Kidney (tissue), 14 donors: ENCODE results near the gene RPS6KA2. TPM values are rescaled to one million over a fixed set of nuclear protein-coding genes. Genes with fewer than 3 reads are reported as not detected.
A peak's percentile ranks its signal among the peaks of the same experiment; 100 is the strongest.

Experiments used
- DNase-seq, 5 donors: peaks; one replicate each; pipeline ENCODE4 v3.0.0-alpha.2; 2013 to 2020
- FAIRE-seq: peaks from 2 replicates; lab custom pipeline; 2012; peaks lifted over from hg19 to GRCh38; lab: Jason Lieb, UNC
- H3K27ac ChIP-seq, 2 donors: one replicate each; pipeline ENCODE4 v1.7.0; 2013; ENCODE audit warnings: low read depth in 2 of 2, low read length in 2 of 2, inconsistent platforms in 1 of 2
- H3K27me3 ChIP-seq: one replicate; pipeline ENCODE4 v1.7.1; 2013; ENCODE audit warnings: low read length, inconsistent platforms; ENCODE audit not compliant: control insufficient read depth, insufficient read depth
- H3K36me3 ChIP-seq, 3 donors: one replicate each; pipeline versions ENCODE4 v1.7.0 to v1.7.1; 2013; ENCODE audit warnings: low read length in 3 of 3, control low read depth in 1 of 3, inconsistent platforms in 1 of 3; ENCODE audit not compliant: insufficient read depth in 3 of 3, control insufficient read depth in 2 of 3
- H3K4me1 ChIP-seq, 3 donors: one replicate each; pipeline versions ENCODE4 v1.7.0 to v1.7.1; 2013; ENCODE audit warnings: low read length in 3 of 3, inconsistent platforms in 1 of 3, low read depth in 1 of 3; ENCODE audit not compliant: control insufficient read depth in 2 of 3, insufficient read depth in 2 of 3
- H3K4me3 ChIP-seq, 3 donors: one replicate each; pipeline versions ENCODE4 v1.7.0 to v1.8.1; 2013; ENCODE audit warnings: low read length in 3 of 3, control low read depth in 1 of 3, inconsistent platforms in 1 of 3
- H3K9ac ChIP-seq, 3 donors: one replicate each; pipeline versions ENCODE4 v1.7.0 to v1.7.1; 2013; ENCODE audit warnings: low read length in 3 of 3, control low read depth in 1 of 3, inconsistent platforms in 1 of 3
- H3K9me3 ChIP-seq, 3 donors: one replicate each; pipeline versions ENCODE4 v1.7.0 to v1.7.1; 2013; ENCODE audit warnings: low read length in 3 of 3, control low read depth in 1 of 3, inconsistent platforms in 1 of 3; ENCODE audit not compliant: control insufficient read depth in 2 of 3, insufficient read depth in 1 of 3
- CTCF ChIP-seq: IDR thresholded peaks from 3 replicates; pipeline ENCODE4 v1.5.1; 2012; ENCODE audit warnings: mild to moderate bottlenecking, moderate library complexity, borderline replicate concordance; ENCODE audit not compliant: insufficient read depth; ENCODE audit errors: extremely low read depth
- intact Hi-C: fragments of 100-400 bp; cut with DNase I; formaldehyde crosslinking; loops from one replicate; pipeline ENCODE4 v1.11.1; 2022
- polyA plus RNA-seq: library from polyadenylated mRNA; stranded (reverse); fragments of 350-450 nt; fragmentation: Illumina TruSeq; extraction: RNeasy Lipid Tissue Mini Kit (QIAGEN cat#74804); gene quantifications from one replicate; pipeline ENCODE4 v1.2.3, GENCODE V29; 2014; ENCODE audit warnings: low read depth, low replicate concordance; ENCODE audit not compliant: insufficient read depth
- total RNA-seq: library from RNA; stranded (reverse); fragmentation: NEBNext Ultra II Directional; extraction: Animal tissue kit (Norgen Biotek cat#: 25700); gene quantifications from one replicate; pipeline ENCODE4 v1.2.1, GENCODE V29; 2021
- donor health status: control.
- donor health status: control.
- donor health status: control.
- donor health status: control.
- donor health status: control.
- donor health status: DM: yes; HTN: yes; CAD: no.
- donor health status: Normal renal cell carcinoma (clear cell type).

The RPS6KA2 gene
- total and polyA plus RNA-seq, 2 donors from 2014 or later = 12.3 to 61.2 TPM

- TF ChIP-seq CTCF = no peak
- H3K4me1 ChIP-seq = no peaks in the 10 kb centered on the region
- H3K27ac ChIP-seq = no peak overlapping the region
- DNase-seq = no peak
- no peak overlapping the region for H3K9ac ChIP-seq
- H3K27me3 ChIP-seq = no peaks in the 10 kb centered on the region
- intact Hi-C loops = no loop called here
- no peaks in the 10 kb centered on the region for H3K9me3 ChIP-seq
- no peak overlapping the region for H3K4me3 ChIP-seq
- no peaks in the 10 kb centered on the region for H3K36me3 ChIP-seq
- no peak for FAIRE-seq
Measured at GRCh38 chr6:166544296-166544605, 82.8 kb downstream of the RPS6KA2 start.

- Histone ChIP-seq H3K4me3 (no peak overlapping the region), H3K27me3 (no peaks in the 10 kb centered on the region), H3K9ac (no peak overlapping the region), H3K36me3 (no peaks in the 10 kb centered on the region), H3K4me1 (no peaks in the 10 kb centered on the region), H3K9me3 (no peaks in the 10 kb centered on the region), H3K27ac (no peak overlapping the region)
- no peak for FAIRE-seq
- intact Hi-C loops = no loop called here
- TF ChIP-seq CTCF = no peak
- DNase-seq = peak in 1 of 5 donors; percentile 58
Measured at GRCh38 chr6:166543603-166544295, 83.3 kb downstream of the RPS6KA2 start.

GRCh38 chr6:166542580-166542912 is 84.5 kb downstream of the RPS6KA2 start:
- no peaks in the 10 kb centered on the region for H3K27me3 ChIP-seq
- H3K4me3 ChIP-seq = no peak overlapping the region
- no peaks in the 10 kb centered on the region for H3K4me1 ChIP-seq
- FAIRE-seq (no peak), DNase-seq (peak in 3 of 5 donors; percentile 48 to 62 (median 60))
- intact Hi-C loops = no loop called here
- peaks cover 0 to 3% (median 0%) of the 10 kb centered on the region in 3 donors for H3K36me3 ChIP-seq
- H3K9ac ChIP-seq = no peak overlapping the region
- H3K9me3 ChIP-seq = no peaks in the 10 kb centered on the region
- no peak for TF ChIP-seq CTCF
- H3K27ac ChIP-seq = no peak overlapping the region
